ENCODE measurements around the gene GRK5. TPM values are rescaled to one million over a fixed set of nuclear protein-coding genes. Genes with fewer than 3 reads are reported as not detected.
A peak's percentile ranks its signal among the peaks of the same experiment; 100 is the strongest.

Gene GRK5
- total RNA-seq, 2 donors from 2014 or later = 4.8 to 10.6 TPM

DNA sequence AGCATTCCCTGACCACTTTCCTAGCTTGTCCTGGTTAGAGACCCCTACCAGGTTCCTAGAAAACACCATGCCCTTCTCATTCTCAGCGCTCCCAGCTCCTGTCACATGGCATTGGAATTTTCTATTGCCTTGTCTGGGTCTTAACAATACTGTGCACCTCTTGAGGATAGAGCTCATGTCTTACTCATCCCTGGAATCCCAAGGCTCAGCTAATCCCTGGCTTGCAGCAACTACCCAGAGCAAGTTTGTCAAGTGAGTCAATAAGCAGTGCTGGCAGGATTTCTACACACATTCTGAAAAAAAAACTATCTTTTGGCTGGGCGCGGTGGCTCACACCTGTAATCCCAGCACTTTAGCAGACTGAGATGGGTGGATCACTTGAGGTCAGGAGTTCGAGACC lies 17.0 kb upstream of the GRK5 start:
- intact Hi-C loops (cut with DNase I) = no loop called here
- no peak overlapping the region for H3K27ac ChIP-seq
- TF ChIP-seq POLR2AphosphoS5 (IDR thresholded peaks at IDR 0.05) = no peak
- TF ChIP-seq POLR2A (IDR thresholded peaks at IDR 0.05) = no peak
- TF ChIP-seq CTCF (IDR thresholded peaks at IDR 0.05) = no peak
- no peaks in the 10 kb centered on the region for H3K9me3 ChIP-seq
- no peaks in the 10 kb centered on the region for H3K27me3 ChIP-seq (replicated peaks; ENCODE audit: insufficient read depth)
- H3K4me3 ChIP-seq = no peak overlapping the region
- WGBS = 81% methylated on average over 4 of the region's 4 CpGs
- no peaks in the 10 kb centered on the region for H3K4me1 ChIP-seq (replicated peaks)
- H3K36me3 ChIP-seq = no peaks in the 10 kb centered on the region
- no peak for DNase-seq (ENCODE audit: low spot score)

- Histone ChIP-seq H3K4me1 (replicated peaks) (no peaks in the 10 kb centered on the region), H3K4me3 (no peak overlapping the region), H3K27me3 (replicated peaks; ENCODE audit: insufficient read depth) (no peaks in the 10 kb centered on the region), H3K36me3 (no peaks in the 10 kb centered on the region), H3K27ac (no peak overlapping the region), H3K9me3 (no peaks in the 10 kb centered on the region)
- intact Hi-C loops (cut with DNase I) = no loop called here
- DNase-seq (ENCODE audit: low spot score) = no peak
- WGBS = 55% methylated on average over 5 of the region's 5 CpGs
- TF ChIP-seq POLR2A (IDR thresholded peaks at IDR 0.05) (no peak), CTCF (IDR thresholded peaks at IDR 0.05) (no peak), POLR2AphosphoS5 (IDR thresholded peaks at IDR 0.05) (no peak)
Measured at GRCh38 chr10:119190954-119191785, 16.2 kb upstream of the GRK5 start.

DNA sequence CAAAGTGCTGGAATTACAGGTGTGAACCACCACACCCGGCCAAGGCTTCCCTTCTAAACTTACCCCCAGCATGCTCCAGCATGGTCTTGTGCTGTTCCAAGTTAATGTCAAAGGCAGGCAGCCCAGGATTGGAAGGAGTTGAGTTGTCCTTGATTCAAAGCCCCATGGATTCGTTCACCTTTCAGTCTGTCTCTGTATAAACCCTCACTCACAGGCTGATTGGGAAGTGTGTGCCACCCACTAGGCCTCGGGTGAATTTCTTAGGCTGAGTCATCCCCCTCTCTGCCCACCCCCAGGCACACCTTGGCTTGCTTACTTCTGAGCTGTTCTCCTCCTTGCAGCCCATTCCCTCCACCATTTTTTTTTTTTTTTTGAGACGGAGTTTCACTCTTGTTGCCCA lies 15.5 kb upstream of the GRK5 start:
- Histone ChIP-seq H3K4me1 (replicated peaks) (no peaks in the 10 kb centered on the region), H3K9me3 (no peaks in the 10 kb centered on the region), H3K27ac (no peak overlapping the region), H3K27me3 (replicated peaks; ENCODE audit: insufficient read depth) (no peaks in the 10 kb centered on the region), H3K4me3 (no peak overlapping the region), H3K36me3 (no peaks in the 10 kb centered on the region)
- DNase-seq (ENCODE audit: low spot score) = no peak
- WGBS = 73% methylated on average over 4 of the region's 4 CpGs
- intact Hi-C loops (cut with DNase I) = no loop called here
- TF ChIP-seq CTCF (IDR thresholded peaks at IDR 0.05) = no peak
- TF ChIP-seq POLR2AphosphoS5 (IDR thresholded peaks at IDR 0.05) = no peak
- no peak for TF ChIP-seq POLR2A (IDR thresholded peaks at IDR 0.05)

DNA sequence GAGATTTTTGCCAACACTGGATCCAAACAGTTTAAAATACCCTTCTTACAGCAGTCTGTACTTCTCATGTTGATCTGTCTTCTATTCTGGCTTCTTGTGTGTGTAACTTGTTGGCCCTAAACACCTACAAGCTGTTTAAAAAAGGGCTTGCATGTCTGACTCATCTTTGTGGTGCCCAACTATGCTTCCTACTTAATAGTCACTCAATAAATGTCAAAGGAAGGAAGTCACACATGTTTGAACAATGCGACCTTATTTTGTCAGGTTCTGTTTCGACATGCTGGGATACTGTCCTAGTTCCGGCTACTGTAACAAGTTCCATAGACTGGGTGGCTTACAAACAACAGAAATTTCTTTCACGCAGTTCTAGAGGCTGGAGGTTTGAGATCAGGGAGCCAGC lies 9.4 kb upstream of the GRK5 start:
- Histone ChIP-seq H3K4me1 (replicated peaks) (no peaks in the 10 kb centered on the region), H3K27me3 (replicated peaks; ENCODE audit: insufficient read depth) (no peaks in the 10 kb centered on the region), H3K4me3 (no peak overlapping the region), H3K36me3 (no peaks in the 10 kb centered on the region), H3K9me3 (no peaks in the 10 kb centered on the region), H3K27ac (no peak overlapping the region)
- TF ChIP-seq CTCF (IDR thresholded peaks at IDR 0.05) (no peak), POLR2AphosphoS5 (IDR thresholded peaks at IDR 0.05) (peak; percentile 27)
- intact Hi-C loops (cut with DNase I) = loop anchor here (2.0 kb wide), 1 partner anchor 247 kb away; no protein-coding TSS in a partner anchor
- DNase-seq (ENCODE audit: low spot score) = no peak
- WGBS = 25% methylated on average over 4 of the region's 4 CpGs

GRCh38 chr10:119198438-119198837 lies 8.9 kb upstream of the GRK5 start:
- 72% methylated on average over 7 of the region's 7 CpGs for WGBS
- intact Hi-C loops (cut with DNase I) = loop anchor here (2.0 kb wide), 1 partner anchor 246 kb away; no protein-coding TSS in a partner anchor

More at GRCh38 chr10:119198438-119198837, 8.9 kb upstream of the GRK5 start:
- TF ChIP-seq POLR2A (IDR thresholded peaks at IDR 0.05) (no peak), POLR2AphosphoS5 (IDR thresholded peaks at IDR 0.05) (no peak), CTCF (IDR thresholded peaks at IDR 0.05) (no peak)
- no peaks in the 10 kb centered on the region for H3K9me3 ChIP-seq
- no peak overlapping the region for H3K27ac ChIP-seq
- no peaks in the 10 kb centered on the region for H3K4me1 ChIP-seq (replicated peaks)
- no peaks in the 10 kb centered on the region for H3K27me3 ChIP-seq (replicated peaks; ENCODE audit: insufficient read depth)
- H3K4me3 ChIP-seq = no peak overlapping the region
- no peaks in the 10 kb centered on the region for H3K36me3 ChIP-seq
- DNase-seq (ENCODE audit: low spot score) = no peak

Data from prostate gland (tissue), 2 donors.